HG03378 (cell line): Measurements from ENCODE around the gene MYRIP.
"Not testable (repeated sequence)": the region's sequence is repeated elsewhere in the genome, so short reads cannot be mapped to it uniquely, and the experiment has no call there.

Source experiments
- ATAC-seq: cut with Tn5 transposase; IDR thresholded peaks from one replicate; pipeline ENCODE4 v1.9.1; 2021; ENCODE audit warnings: mild to moderate bottlenecking, moderate library complexity; ENCODE audit not compliant: unreplicated experiment

MYRIP gene

GRCh38 chr3:40077828-40078492 is 268.6 kb downstream of the MYRIP start:
- ATAC-seq: not testable (repeated sequence)

- ATAC-seq: no peak
Measured at GRCh38 chr3:40078590-40078989, 269.2 kb downstream of the MYRIP start.

GRCh38 chr3:40079203-40079846 is 269.9 kb downstream of the MYRIP start:
- ATAC-seq: no peak

GRCh38 chr3:40079847-40080240 is 270.4 kb downstream of the MYRIP start:
- ATAC-seq: no peak

GRCh38 chr3:40083066-40083465 is 273.7 kb downstream of the MYRIP start:
- ATAC-seq: no peak

GRCh38 chr3:40084424-40084823 is 275.0 kb downstream of the MYRIP start:
- not testable (repeated sequence) for ATAC-seq

GRCh38 chr3:40086890-40087883 is 277.8 kb downstream of the MYRIP start:
- ATAC-seq: no peak

GRCh38 chr3:40088527-40089170 is 279.2 kb downstream of the MYRIP start:
- no peak for ATAC-seq

GRCh38 chr3:40096661-40097111 is 287.3 kb downstream of the MYRIP start:
- no peak for ATAC-seq

GRCh38 chr3:40097131-40098117 is 288.0 kb downstream of the MYRIP start:
- no peak for ATAC-seq

GRCh38 chr3:40098261-40098759 is 288.9 kb downstream of the MYRIP start:
- no peak for ATAC-seq

GRCh38 chr3:40099871-40100270 is 290.5 kb downstream of the MYRIP start:
- ATAC-seq: no peak

- no peak for ATAC-seq
Measured at GRCh38 chr3:40102182-40102581, 292.8 kb downstream of the MYRIP start.

- ATAC-seq: no peak
Measured at GRCh38 chr3:40103829-40104228, 294.4 kb downstream of the MYRIP start.

GRCh38 chr3:40104441-40104840 is 295.0 kb downstream of the MYRIP start:
- no peak for ATAC-seq

GRCh38 chr3:40108643-40109042 is 299.2 kb downstream of the MYRIP start:
- ATAC-seq: no peak

- ATAC-seq: no peak
Measured at GRCh38 chr3:40109641-40110490, 300.5 kb downstream of the MYRIP start.

- no peak for ATAC-seq
Measured at GRCh38 chr3:40116478-40117177, 307.2 kb downstream of the MYRIP start.
